HEK293 (cell line): Measurements from ENCODE around the gene RNASEH2A.

Experiments
- OSR2 ChIP-seq: fragments of 450-650 bp; formaldehyde crosslinking; IDR thresholded peaks from 2 replicates; pipeline ENCODE4 v1.5.1; 2016; ENCODE audit warnings: missing biosample characterization, missing genetic modification characterization
- PRDM4 ChIP-seq: fragments of 450-650 bp; formaldehyde crosslinking; IDR thresholded peaks from 2 replicates; pipeline ENCODE4 v1.5.1; 2017; ENCODE audit warnings: missing biosample characterization, missing genetic modification characterization
- SP2 ChIP-seq: fragments of 450-650 bp; formaldehyde crosslinking; IDR thresholded peaks from 2 replicates; pipeline ENCODE4 v1.5.1; 2016; ENCODE audit warnings: missing biosample characterization, missing genetic modification characterization
- ZBTB11 ChIP-seq: fragments of 450-650 bp; formaldehyde crosslinking; conservative IDR thresholded peaks from 2 replicates; pipeline ENCODE4 v1.5.1; 2016; ENCODE audit warnings: low read depth, missing biosample characterization, missing genetic modification characterization
- ZBTB48 ChIP-seq: fragments of 450-650 bp; formaldehyde crosslinking; IDR thresholded peaks from 2 replicates; pipeline ENCODE4 v1.5.1; 2016; ENCODE audit warnings: missing biosample characterization, missing genetic modification characterization
- ZBTB8A ChIP-seq: fragments of 450-650 bp; formaldehyde crosslinking; IDR thresholded peaks from 2 replicates; pipeline ENCODE4 v1.5.1; 2016; ENCODE audit warnings: missing biosample characterization, missing genetic modification characterization
- ZFHX2 ChIP-seq: fragments of 450-650 bp; formaldehyde crosslinking; conservative IDR thresholded peaks from 2 replicates; pipeline ENCODE4 v1.5.1; 2016; ENCODE audit warnings: missing biosample characterization, missing genetic modification characterization
- ZNF114 ChIP-seq: fragments of 450-650 bp; formaldehyde crosslinking; IDR thresholded peaks from 2 replicates; pipeline ENCODE4 v1.5.0; 2017; ENCODE audit warnings: missing biosample characterization, missing genetic modification characterization
- ZNF121 ChIP-seq: fragments of 450-650 bp; formaldehyde crosslinking; IDR thresholded peaks from 2 replicates; pipeline ENCODE4 v1.5.1; 2016; ENCODE audit warnings: missing biosample characterization, missing genetic modification characterization
- ZNF148 ChIP-seq: fragments of 450-650 bp; formaldehyde crosslinking; IDR thresholded peaks from 2 replicates; pipeline ENCODE4 v1.5.0; 2017; ENCODE audit warnings: missing biosample characterization, missing genetic modification characterization, borderline replicate concordance
- ZNF169 ChIP-seq: fragments of 450-650 bp; formaldehyde crosslinking; IDR thresholded peaks from 2 replicates; pipeline ENCODE4 v1.5.1; 2016; ENCODE audit warnings: missing biosample characterization, missing genetic modification characterization
- ZNF18 ChIP-seq: fragments of 450-650 bp; formaldehyde crosslinking; IDR thresholded peaks from 2 replicates; pipeline ENCODE4 v1.5.1; 2016; ENCODE audit warnings: missing biosample characterization, missing genetic modification characterization
- ZNF214 ChIP-seq: fragments of 450-650 bp; formaldehyde crosslinking; IDR thresholded peaks from 2 replicates; pipeline ENCODE4 v1.5.1; 2017; ENCODE audit warnings: missing biosample characterization, mild to moderate bottlenecking, missing genetic modification characterization, borderline replicate concordance
- ZNF221 ChIP-seq: fragments of 450-650 bp; formaldehyde crosslinking; IDR thresholded peaks from 2 replicates; pipeline ENCODE4 v1.5.1; 2017; ENCODE audit warnings: missing biosample characterization, missing genetic modification characterization, borderline replicate concordance
- ZNF274 ChIP-seq, 2 experiments: fragments of 200-500 bp in 1 of 2; fragments of 450-650 bp in 1 of 2; sonication (Bioruptor generic) in 1 of 2; formaldehyde crosslinking in 1 of 2; IDR thresholded peaks; 2 replicates each; pipeline versions ENCODE4 v1.5.1 to v1.6.1; 2014 to 2016; ENCODE audit warnings: borderline replicate concordance in 1 of 2, inconsistent platforms in 1 of 2, low read length in 1 of 2, missing biosample characterization in 1 of 2, missing genetic modification characterization in 1 of 2
- ZNF280C ChIP-seq: fragments of 450-650 bp; formaldehyde crosslinking; IDR thresholded peaks from 2 replicates; pipeline ENCODE4 v1.5.1; 2016; ENCODE audit warnings: missing biosample characterization, missing genetic modification characterization
- ZNF366 ChIP-seq: fragments of 450-650 bp; formaldehyde crosslinking; conservative IDR thresholded peaks from 2 replicates; pipeline ENCODE4 v1.5.1; 2016; ENCODE audit warnings: missing biosample characterization, missing genetic modification characterization
- ZNF426 ChIP-seq: fragments of 450-650 bp; formaldehyde crosslinking; IDR thresholded peaks from 2 replicates; pipeline ENCODE4 v1.5.1; 2017; ENCODE audit warnings: missing biosample characterization, missing genetic modification characterization, mild to moderate bottlenecking, inconsistent platforms, moderate library complexity
- ZNF629 ChIP-seq: fragments of 450-650 bp; formaldehyde crosslinking; IDR thresholded peaks from 2 replicates; pipeline ENCODE4 v1.5.1; 2017; ENCODE audit warnings: missing biosample characterization, missing genetic modification characterization
- ZNF707 ChIP-seq: fragments of 450-650 bp; formaldehyde crosslinking; IDR thresholded peaks from 2 replicates; pipeline ENCODE4 v1.5.1; 2016; ENCODE audit warnings: missing biosample characterization, missing genetic modification characterization
- ZNF776 ChIP-seq: fragments of 450-650 bp; formaldehyde crosslinking; IDR thresholded peaks from 2 replicates; pipeline ENCODE4 v1.5.0; 2017; ENCODE audit warnings: missing biosample characterization, missing genetic modification characterization, borderline replicate concordance
- ZSCAN23 ChIP-seq: fragments of 450-650 bp; formaldehyde crosslinking; IDR thresholded peaks from 2 replicates; pipeline ENCODE4 v1.5.1; 2016; ENCODE audit warnings: missing biosample characterization, missing genetic modification characterization
- ZSCAN4 ChIP-seq: fragments of 450-650 bp; formaldehyde crosslinking; IDR thresholded peaks from 2 replicates; pipeline ENCODE4 v1.5.1; 2017; ENCODE audit warnings: missing biosample characterization, missing genetic modification characterization

Gene RNASEH2A

GRCh38 chr19:12777217-12778016 lies 29.0 kb upstream of the RNASEH2A start (continued):
- no peak for TF ChIP-seq ZNF280C (tag by site-specific recombination)
- peak; percentile 29; the same call in 1 of the 2 replicates for TF ChIP-seq ZNF629 (tag by site-specific recombination)
- no peak for TF ChIP-seq ZNF169 (tag by site-specific recombination)
- TF ChIP-seq ZNF148 = no peak
- no peak for TF ChIP-seq ZBTB11 (tag by site-specific recombination)
- peak; percentile 74 for TF ChIP-seq ZBTB8A (tag by site-specific recombination)
- TF ChIP-seq ZFHX2 (tag by site-specific recombination) = no peak
- TF ChIP-seq ZNF426 (tag by site-specific recombination) = no peak
- TF ChIP-seq PRDM4 (tag by site-specific recombination) = 0 out of 2 replicates have a peak, but pooled peaks have one; percentile 51
- no peak for TF ChIP-seq SP2 (tag by site-specific recombination)
- TF ChIP-seq ZNF221 = no peak
- TF ChIP-seq ZNF121 (tag by site-specific recombination) = no peak
- TF ChIP-seq ZNF366 (tag by site-specific recombination) = no peak
- TF ChIP-seq ZNF18 (tag by site-specific recombination) = no peak
- TF ChIP-seq ZNF214 (tag by site-specific recombination) = no peak
- TF ChIP-seq ZNF707 (tag by site-specific recombination) = no peak
- TF ChIP-seq ZNF776 (tag by site-specific recombination) = no peak
- TF ChIP-seq OSR2 (tag by site-specific recombination) = no peak
- TF ChIP-seq ZBTB48 (tag by site-specific recombination) = no peak
- TF ChIP-seq ZNF274 (IDR thresholded peaks at IDR 0.05; ENCODE audit: low read length) = no peak
- no peak for TF ChIP-seq ZNF274 (tag by site-specific recombination; IDR thresholded peaks at IDR 0.05; ENCODE audit: borderline replicate concordance)
- TF ChIP-seq ZNF114 (tag by site-specific recombination) = no peak
- no peak; the same call in 1 of the 2 replicates for TF ChIP-seq ZSCAN23
- TF ChIP-seq ZSCAN4 (tag by site-specific recombination) = no peak
